Inferior parietal cortex (tissue), 1 donor: ENCODE measurements around the gene TMEM273.
A peak's percentile ranks its signal among the peaks of the same experiment; 100 is the strongest.

Source experiments
- DNase-seq: peaks from one replicate; pipeline ENCODE4 v3.0.0-alpha.2; 2016; ENCODE audit errors: extremely low spot score

TMEM273 gene

DNA sequence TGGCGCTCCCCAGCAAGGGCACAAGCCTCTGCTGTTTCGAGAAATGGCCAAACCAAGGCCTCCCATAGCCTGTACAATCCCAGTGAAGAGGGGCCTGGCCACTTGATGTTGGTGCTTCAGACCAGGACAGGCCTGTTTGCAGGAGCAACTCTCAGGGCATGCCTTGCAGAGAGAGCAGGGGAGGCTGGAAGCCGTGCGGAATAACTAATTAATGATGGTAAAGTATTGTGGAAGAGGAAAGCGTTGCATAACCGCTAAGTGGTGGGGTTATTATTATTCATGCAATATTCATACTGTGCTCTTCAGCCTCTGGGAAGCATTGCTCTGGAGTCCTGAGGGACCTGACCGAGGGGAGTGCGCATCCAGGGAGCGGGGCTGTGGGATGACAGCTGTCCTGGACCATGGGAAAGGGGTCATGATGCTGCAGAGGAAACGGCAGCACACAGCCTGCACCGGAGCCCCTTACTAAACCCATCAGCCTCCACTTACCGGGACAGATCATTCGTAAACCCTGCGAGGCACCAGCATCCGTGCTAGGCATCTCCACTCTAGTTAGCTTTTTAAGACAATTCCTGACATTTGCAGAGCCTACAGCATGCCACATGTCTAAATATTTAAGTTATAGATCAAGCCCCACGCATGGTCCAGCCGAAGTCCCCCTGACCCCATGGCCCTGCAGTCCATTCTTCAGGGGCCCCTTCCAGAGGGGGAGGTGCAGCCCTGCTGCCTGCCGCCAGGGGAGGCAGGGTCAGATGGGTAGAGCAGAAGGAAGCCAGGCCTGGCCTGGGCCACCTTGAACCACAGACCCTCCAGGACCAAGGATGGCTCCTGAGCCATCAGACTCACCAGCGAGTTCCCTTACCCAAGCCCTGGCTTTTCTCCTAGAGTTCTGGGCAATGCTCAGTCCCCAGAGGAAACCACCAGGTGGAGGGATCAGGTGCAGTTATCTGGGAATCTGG, 11.6 kb downstream of the TMEM273 start:
- DNase-seq, result no peak

GRCh38 chr10:49175587-49176309, 12.4 kb downstream of the TMEM273 start:
- no peak for DNase-seq

GRCh38 chr10:49174926-49175500, 13.2 kb downstream of the TMEM273 start:
- DNase-seq, result no peak

DNA sequence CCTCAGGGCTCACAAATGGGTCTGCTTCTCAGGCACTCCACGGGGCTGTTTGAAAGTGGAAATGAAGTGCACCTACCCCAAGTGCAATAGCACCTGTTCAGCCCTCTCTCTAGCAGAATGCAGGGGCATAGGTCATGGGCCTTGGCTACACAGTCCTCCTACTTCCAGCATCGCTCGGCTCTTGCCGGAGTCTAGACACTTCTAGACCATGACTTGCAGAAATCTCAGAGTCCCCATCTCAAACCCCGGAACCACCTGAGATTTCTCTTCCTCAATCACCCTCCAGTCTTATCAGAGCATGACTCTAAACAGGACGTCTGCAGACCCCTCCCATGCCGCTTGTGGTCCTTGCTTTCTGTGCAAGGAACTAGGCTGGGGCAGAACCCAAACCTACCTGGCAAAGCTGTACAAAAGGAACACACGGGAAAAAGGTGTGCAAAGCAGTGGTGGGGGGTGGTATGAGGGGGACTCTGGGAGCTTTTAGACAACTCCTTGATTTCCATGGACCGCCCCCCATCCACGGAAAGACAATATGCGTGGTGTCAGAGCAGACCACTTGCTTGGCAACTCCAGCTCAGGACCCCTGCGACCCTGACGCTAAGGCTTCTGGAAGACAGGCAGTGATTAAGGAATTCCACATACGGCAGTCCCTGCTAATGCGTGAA, 13.8 kb downstream of the TMEM273 start:
- no peak for DNase-seq

- DNase-seq, result no peak
Observed at GRCh38 chr10:49173853-49174252, 14.3 kb downstream of the TMEM273 start.

GRCh38 chr10:49173201-49173772, 14.9 kb downstream of the TMEM273 start:
- peak; percentile 32 for DNase-seq

DNA sequence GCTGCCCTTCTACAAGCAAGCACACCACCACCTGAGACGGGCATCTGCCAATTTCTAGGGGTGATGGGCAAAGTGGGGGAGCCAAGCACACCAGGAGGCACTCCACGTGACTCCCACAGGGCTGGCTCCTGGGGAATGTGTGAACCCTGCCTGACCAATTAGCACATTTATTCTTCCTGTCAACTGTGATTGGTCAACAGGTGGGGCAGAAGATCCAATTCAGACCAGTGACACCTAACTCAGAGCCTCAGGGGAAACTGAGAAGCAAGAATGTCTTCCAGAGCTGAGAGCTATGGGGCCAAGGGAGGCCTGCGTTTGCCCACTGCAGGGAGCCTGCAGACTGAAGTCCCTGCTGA, 15.4 kb downstream of the TMEM273 start:
- no peak for DNase-seq

DNA sequence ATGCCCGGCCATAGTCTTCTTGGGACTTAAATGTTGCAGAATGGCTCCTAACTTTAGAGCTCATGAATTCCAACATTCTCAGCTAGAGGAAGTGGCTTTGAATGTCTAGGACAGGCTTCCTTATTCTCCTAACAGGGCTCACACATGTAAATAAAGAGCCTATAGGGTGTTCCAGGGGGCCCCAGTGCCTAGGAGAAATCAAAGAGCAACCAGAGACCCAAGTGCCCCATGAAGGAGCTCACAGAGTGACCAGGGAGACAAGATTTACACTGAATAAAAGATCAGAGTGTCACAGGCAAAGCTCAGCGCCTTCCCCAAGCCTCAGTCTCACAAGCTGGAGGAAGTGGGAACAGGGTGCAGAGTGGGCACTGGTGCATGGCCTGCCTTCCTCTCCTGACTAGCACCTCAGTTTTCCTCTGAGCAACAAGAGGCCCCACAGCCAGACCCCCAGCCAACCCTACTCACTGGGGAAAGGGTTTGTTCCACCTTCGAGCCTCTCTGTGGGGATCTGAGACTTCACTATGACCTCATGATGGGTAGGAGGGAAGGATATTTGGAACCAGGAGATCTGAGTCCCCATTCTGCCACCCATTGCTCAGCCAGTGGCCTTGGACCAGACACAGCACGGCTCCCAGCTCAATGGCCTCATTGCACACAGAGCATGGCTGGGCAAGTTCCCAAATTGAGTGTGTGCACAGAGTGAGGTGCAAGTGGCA, 16.0 kb downstream of the TMEM273 start:
- DNase-seq, result no peak

GRCh38 chr10:49171326-49172060, 16.7 kb downstream of the TMEM273 start:
- DNase-seq, result no peak

GRCh38 chr10:49170632-49171325, 17.4 kb downstream of the TMEM273 start:
- no peak for DNase-seq

- no peak for DNase-seq
Observed at GRCh38 chr10:49169776-49170175, 18.4 kb downstream of the TMEM273 start.

DNA sequence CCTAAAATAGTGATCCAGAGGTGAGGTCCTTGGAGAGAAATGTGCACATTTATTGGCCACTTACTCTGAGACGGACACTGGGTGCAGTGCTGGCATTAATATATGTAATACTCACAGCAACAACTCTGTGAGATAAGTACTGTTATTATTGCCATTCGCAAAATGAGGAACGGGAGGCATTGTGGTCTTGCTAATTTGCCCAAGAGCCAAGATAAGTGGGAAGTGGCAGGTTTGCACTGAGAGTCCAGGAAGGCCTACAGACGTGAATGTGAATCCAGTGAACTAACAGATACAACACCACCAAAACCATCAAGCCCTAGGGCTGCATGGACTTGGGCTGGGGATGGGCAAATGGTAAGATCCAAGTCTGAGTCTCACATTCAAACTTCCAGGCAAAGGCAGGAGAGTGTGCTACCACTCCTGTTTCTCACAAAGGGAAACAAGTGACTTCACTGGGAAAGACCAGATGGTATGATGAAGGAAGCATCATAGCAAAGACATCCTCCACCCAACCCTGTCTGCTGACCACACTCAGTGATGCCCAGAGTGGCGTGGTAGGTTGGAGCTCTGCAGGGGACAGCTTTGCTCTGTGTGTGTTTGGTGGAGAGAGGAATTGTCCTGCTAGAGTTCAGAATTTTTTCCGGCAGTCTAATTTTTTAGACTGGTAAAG, 19.2 kb downstream of the TMEM273 start:
- DNase-seq, result no peak

- DNase-seq, result no peak
Observed at GRCh38 chr10:49168171-49168540, 20.0 kb downstream of the TMEM273 start.

DNA sequence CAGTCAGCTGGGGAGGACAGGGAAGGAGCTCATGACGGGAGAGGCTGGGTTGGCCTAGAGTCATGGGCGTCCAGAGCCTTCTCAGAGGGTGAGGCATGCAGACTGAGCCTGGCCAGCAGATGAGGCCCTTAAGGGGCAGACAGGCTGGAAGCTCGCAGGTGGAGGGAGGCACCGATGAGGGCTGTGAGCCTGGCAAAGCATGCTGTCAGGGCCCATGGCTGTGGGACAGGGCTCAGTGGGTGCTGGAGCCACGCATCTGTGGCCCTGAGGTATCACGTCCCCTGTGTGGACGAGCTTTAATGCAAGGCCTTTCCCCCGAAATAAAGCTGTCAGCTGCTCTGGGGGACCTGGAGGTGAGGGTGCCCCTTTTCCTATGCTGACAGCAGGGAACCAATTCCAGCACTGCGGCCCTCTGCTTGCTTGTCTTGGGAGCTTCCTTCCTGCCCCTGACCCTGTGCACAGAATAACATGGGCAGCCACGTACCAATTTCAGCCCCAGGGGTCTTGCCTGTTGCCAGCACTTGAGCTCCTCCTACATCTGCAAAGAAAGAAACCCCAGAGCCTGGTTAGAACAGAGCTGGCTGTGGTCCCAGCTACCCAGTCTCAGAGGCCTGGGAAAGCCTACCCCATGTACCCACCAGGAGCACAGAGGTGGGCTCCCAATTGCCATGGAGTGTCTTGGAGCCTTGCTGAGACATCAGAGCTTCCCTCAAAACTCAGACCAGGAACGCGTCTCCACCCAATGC, 20.6 kb downstream of the TMEM273 start:
- no peak for DNase-seq

- peak; percentile 42 for DNase-seq
Observed at GRCh38 chr10:49166484-49167400, 21.4 kb downstream of the TMEM273 start.

- DNase-seq, result no peak
Observed at GRCh38 chr10:49165821-49166483, 22.2 kb downstream of the TMEM273 start.

DNA sequence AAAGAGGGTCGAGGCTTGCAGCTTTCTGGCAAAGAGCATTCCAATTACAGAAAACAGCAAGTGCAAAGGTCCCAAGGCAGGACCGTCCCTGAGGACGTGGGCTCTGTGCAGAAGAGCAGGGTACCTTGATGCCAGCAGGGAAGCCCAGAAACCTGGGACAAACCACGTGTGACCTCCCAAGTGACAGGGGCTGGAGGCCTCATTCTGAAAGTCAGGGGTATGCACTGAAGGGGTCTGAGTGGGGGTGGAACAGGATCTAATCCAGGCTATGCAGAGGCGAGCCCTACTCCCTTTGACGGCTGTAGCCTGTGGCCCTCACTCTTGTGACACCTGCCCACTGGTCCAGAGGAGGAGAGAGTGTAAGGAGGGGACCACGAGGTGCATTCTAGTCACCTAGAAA, 22.9 kb downstream of the TMEM273 start:
- no peak for DNase-seq
